ENCODE results near the gene CNPY2.

DNA sequence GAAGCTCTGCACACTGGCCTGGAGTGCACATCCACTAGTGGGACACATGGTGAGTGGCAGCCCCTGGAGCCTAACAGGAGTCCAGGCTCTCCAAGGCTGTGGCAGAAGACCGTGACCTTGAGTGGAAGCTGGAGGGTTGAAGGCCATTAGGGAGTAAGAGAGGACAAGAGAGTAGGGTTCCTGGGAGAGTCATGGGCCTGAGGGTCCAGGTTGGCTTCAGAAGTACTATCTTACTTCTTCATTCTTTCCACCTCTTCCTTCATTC, 23.3 kb upstream of the CNPY2 start:
- TF ChIP-seq, protein P1, sequence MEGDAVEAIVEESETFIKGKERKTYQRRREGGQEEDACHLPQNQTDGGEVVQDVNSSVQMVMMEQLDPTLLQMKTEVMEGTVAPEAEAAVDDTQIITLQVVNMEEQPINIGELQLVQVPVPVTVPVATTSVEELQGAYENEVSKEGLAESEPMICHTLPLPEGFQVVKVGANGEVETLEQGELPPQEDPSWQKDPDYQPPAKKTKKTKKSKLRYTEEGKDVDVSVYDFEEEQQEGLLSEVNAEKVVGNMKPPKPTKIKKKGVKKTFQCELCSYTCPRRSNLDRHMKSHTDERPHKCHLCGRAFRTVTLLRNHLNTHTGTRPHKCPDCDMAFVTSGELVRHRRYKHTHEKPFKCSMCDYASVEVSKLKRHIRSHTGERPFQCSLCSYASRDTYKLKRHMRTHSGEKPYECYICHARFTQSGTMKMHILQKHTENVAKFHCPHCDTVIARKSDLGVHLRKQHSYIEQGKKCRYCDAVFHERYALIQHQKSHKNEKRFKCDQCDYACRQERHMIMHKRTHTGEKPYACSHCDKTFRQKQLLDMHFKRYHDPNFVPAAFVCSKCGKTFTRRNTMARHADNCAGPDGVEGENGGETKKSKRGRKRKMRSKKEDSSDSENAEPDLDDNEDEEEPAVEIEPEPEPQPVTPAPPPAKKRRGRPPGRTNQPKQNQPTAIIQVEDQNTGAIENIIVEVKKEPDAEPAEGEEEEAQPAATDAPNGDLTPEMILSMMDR (conservative IDR thresholded peaks at IDR 0.05 in 1 of 2, IDR thresholded peaks at IDR 0.05 in 1 of 2; ENCODE audit: extremely low read depth in 1 of 2, insufficient read depth in 1 of 2, low read depth in 1 of 2, low read length in 2 of 2): no peak
- TF ChIP-seq EZH2 (IDR thresholded peaks at IDR 0.05; ENCODE audit: borderline replicate concordance, low read length): no peak

All from mammary epithelial cell (primary cell).